Fibroblast of lung (primary cell): Measurements from ENCODE around the gene RTCA. TPM values are rescaled to one million over a fixed set of nuclear protein-coding genes. Genes with fewer than 3 reads are reported as not detected.

Experiments
- DNase-seq, 2 donors: peaks; one replicate each; pipeline versions ENCODE4 v3.0.0 to v3.0.0-alpha.2; 2010; ENCODE audit warnings: low read depth in 2 of 2
- H2AFZ ChIP-seq: 2 replicates; pipeline ENCODE4 v1.5.1; 2012; ENCODE audit warnings: low read length, control low read depth, inconsistent platforms
- H3K27ac ChIP-seq: 2 replicates; pipeline ENCODE4 v1.5.1; 2011; ENCODE audit warnings: low read length, control low read depth; ENCODE audit not compliant: insufficient read depth
- H3K27me3 ChIP-seq: 2 replicates; pipeline ENCODE4 v1.5.1; 2011; ENCODE audit warnings: mild to moderate bottlenecking, low read length; ENCODE audit not compliant: control insufficient read depth, insufficient read depth
- H3K36me3 ChIP-seq: 2 replicates; pipeline ENCODE4 v1.5.1; 2011; ENCODE audit warnings: low read length; ENCODE audit not compliant: control insufficient read depth, insufficient read depth
- H3K4me1 ChIP-seq: 2 replicates; pipeline ENCODE4 v1.5.1; 2011; ENCODE audit warnings: low read length; ENCODE audit not compliant: control insufficient read depth, insufficient read depth; ENCODE audit errors: extremely low read depth
- H3K4me2 ChIP-seq: 2 replicates; pipeline ENCODE4 v1.5.1; 2011; ENCODE audit warnings: low read length, control low read depth; ENCODE audit not compliant: insufficient read depth; ENCODE audit errors: extremely low read depth
- H3K4me3 ChIP-seq, 4 experiments: fragments of 200-600 bp in 1 of 4; sonication (generic) in 1 of 4; replicated peaks in 1 of 4; 2 replicates each; pipeline ENCODE4 v1.5.1; 2011 to 2016; ENCODE audit warnings: low read length in 4 of 4, low read depth in 3 of 4, mild to moderate bottlenecking in 3 of 4, control low read depth in 2 of 4, inconsistent platforms in 1 of 4, mixed read lengths in 1 of 4; ENCODE audit not compliant: insufficient read depth in 1 of 4; ENCODE audit errors: control extremely low read depth in 1 of 4
- H3K79me2 ChIP-seq: 2 replicates; pipeline ENCODE4 v1.5.1; 2012; ENCODE audit warnings: mild to moderate bottlenecking, low read length, inconsistent platforms; ENCODE audit not compliant: control insufficient read depth, insufficient read depth
- H3K9ac ChIP-seq: 2 replicates; pipeline ENCODE4 v1.5.1; 2011; ENCODE audit warnings: mild to moderate bottlenecking, low read length, control low read depth; ENCODE audit not compliant: insufficient read depth
- H3K9me3 ChIP-seq: 2 replicates; pipeline ENCODE4 v1.5.1; 2012; ENCODE audit warnings: low read depth, low read length; ENCODE audit not compliant: control insufficient read depth, insufficient read depth
- H4K20me1 ChIP-seq: 2 replicates; pipeline ENCODE4 v1.5.1; 2011; ENCODE audit warnings: low read length; ENCODE audit not compliant: control insufficient read depth, insufficient read depth; ENCODE audit errors: extremely low read depth
- CTCF ChIP-seq, 2 donors: IDR thresholded peaks in 1 of 2; conservative IDR thresholded peaks in 1 of 2; 1 replicate in 1 of 2; 2 replicates in 1 of 2; pipeline ENCODE4 v1.5.1; 2011 to 2012; ENCODE audit warnings: low read length in 2 of 2, control low read depth in 1 of 2, inconsistent platforms in 1 of 2, low read depth in 1 of 2, mild to moderate bottlenecking in 1 of 2
- EZH2 ChIP-seq: IDR thresholded peaks from 2 replicates; pipeline ENCODE4 v1.5.1; 2012; ENCODE audit warnings: low read length, control low read depth, mild to moderate bottlenecking; ENCODE audit errors: missing control alignments
- polyA plus RNA-seq, 2 donors: library from polyadenylated mRNA; depleted of rRNA in 1 of 2; stranded (reverse) in 1 of 2; unstranded in 1 of 2; fragments of >200 nt; gene quantifications; 2 replicates each; pipeline ENCODE4 v1.2.1, GENCODE V29; 2011 to 2012; ENCODE audit warnings: missing spikeins in 1 of 2
- total RNA-seq: library from RNA; depleted of rRNA; stranded (reverse); fragments of >200 nt; gene quantifications from 2 replicates; pipeline ENCODE4 v1.2.1, GENCODE V29; 2014

Gene RTCA
- total and polyA plus RNA-seq, 2 donors (not counting 1 experiment from before 2014, with no cell fraction given), result 39.2 to 45.9 TPM

- H3K36me3 ChIP-seq, result peaks cover 12% of the 10 kb centered on the region
- no peak for TF ChIP-seq EZH2
- TF ChIP-seq CTCF (conservative IDR thresholded peaks at IDR 0.05 in 1 of 2, IDR thresholded peaks at IDR 0.05 in 1 of 2; ENCODE audit: low read depth in 1 of 2, low read length in 2 of 2), result no peak
- H3K4me2 ChIP-seq, result no peak overlapping the region
Observed at GRCh38 chr1:100287162-100287561, 21.1 kb downstream of the RTCA start.

GRCh38 chr1:100290291-100290690, 24.3 kb downstream of the RTCA start:
- H3K36me3 ChIP-seq, result peaks cover 8% of the 10 kb centered on the region
- no peak overlapping the region for H3K9ac ChIP-seq
- H3K27me3 ChIP-seq, result no peaks in the 10 kb centered on the region
- H2AFZ ChIP-seq, result no peak overlapping the region
- H3K9me3 ChIP-seq, result no peaks in the 10 kb centered on the region
- no peak overlapping the region for H3K4me2 ChIP-seq
- no peaks in the 10 kb centered on the region for H3K4me1 ChIP-seq
- H4K20me1 ChIP-seq, result no peaks in the 10 kb centered on the region
- no peak overlapping the region for H3K27ac ChIP-seq
- no peak for TF ChIP-seq CTCF (conservative IDR thresholded peaks at IDR 0.05 in 1 of 2, IDR thresholded peaks at IDR 0.05 in 1 of 2; ENCODE audit: low read depth in 1 of 2, low read length in 2 of 2)
- TF ChIP-seq EZH2, result no peak
- H3K79me2 ChIP-seq, result no peaks in the 10 kb centered on the region
- no peak for DNase-seq
- H3K4me3 ChIP-seq, result no peak overlapping the region

More at GRCh38 chr1:100287162-100287561, 21.1 kb downstream of the RTCA start:
- H3K9ac ChIP-seq, result no peak overlapping the region
- no peaks in the 10 kb centered on the region for H3K9me3 ChIP-seq
- no peaks in the 10 kb centered on the region for H3K27me3 ChIP-seq
- no peaks in the 10 kb centered on the region for H4K20me1 ChIP-seq
- H3K4me3 ChIP-seq, result no peak overlapping the region
- no peak overlapping the region for H2AFZ ChIP-seq
- DNase-seq, result no peak
- no peaks in the 10 kb centered on the region for H3K79me2 ChIP-seq
- H3K4me1 ChIP-seq, result no peaks in the 10 kb centered on the region
- H3K27ac ChIP-seq, result no peak overlapping the region

- Histone ChIP-seq H3K4me2 (no peak overlapping the region), H3K79me2 (no peaks in the 10 kb centered on the region), H3K27me3 (no peaks in the 10 kb centered on the region), H3K9me3 (no peaks in the 10 kb centered on the region), H3K4me3 (no peak overlapping the region), H3K27ac (no peak overlapping the region), H3K4me1 (no peaks in the 10 kb centered on the region), H3K9ac (no peak overlapping the region), H3K36me3 (peaks cover 6% of the 10 kb centered on the region), H2AFZ (no peak overlapping the region), H4K20me1 (no peaks in the 10 kb centered on the region)
- no peak for TF ChIP-seq EZH2
- TF ChIP-seq CTCF (conservative IDR thresholded peaks at IDR 0.05 in 1 of 2, IDR thresholded peaks at IDR 0.05 in 1 of 2; ENCODE audit: low read depth in 1 of 2, low read length in 2 of 2), result no peak
- DNase-seq, result peak in 1 of 2 donors; percentile 49
Observed at GRCh38 chr1:100292711-100293110, 26.7 kb downstream of the RTCA start.
